H1 (cell line): ENCODE results near the gene DLGAP3. TPM values are rescaled to one million over a fixed set of nuclear protein-coding genes. Genes with fewer than 3 reads are reported as not detected.

ENCODE experiments used
- CTCF ChIA-PET: fragments of 300-600 bp; sonication (Branson Sonifier 250); formaldehyde crosslinking; loops from one replicate; lab custom pipeline; 2021; ENCODE audit not compliant: partially characterized antibody; lab: Charles Lee
- POLR2A ChIA-PET: fragments of 300-600 bp; sonication (Branson Sonifier 250); formaldehyde crosslinking; loops from one replicate; lab custom pipeline; 2021; ENCODE audit warnings: inconsistent platforms; ENCODE audit not compliant: partially characterized antibody; lab: Charles Lee
- DNase-seq, 2 experiments: peaks; one replicate each; pipeline versions ENCODE4 v3.0.0 to v3.0.0-alpha.2; 2010 to 2022; ENCODE audit warnings: low spot score in 2 of 2, low read depth in 1 of 2, mixed read lengths in 1 of 2
- FAIRE-seq: peaks from 2 replicates; lab custom pipeline; 2011; peaks lifted over from hg19 to GRCh38; lab: Jason Lieb, UNC
- H2AFZ ChIP-seq: 2 replicates; pipeline ENCODE4 v1.8.1; 2012; ENCODE audit warnings: low read length, inconsistent platforms
- H2AK5ac ChIP-seq: 2 replicates; pipeline ENCODE4 v1.6.1; 2013; ENCODE audit warnings: low read depth, low read length
- H2BK120ac ChIP-seq: replicated peaks from 2 replicates; pipeline ENCODE3; 2013; ENCODE audit warnings: low read depth, low read length, inconsistent platforms
- H2BK12ac ChIP-seq: 2 replicates; pipeline ENCODE4 v1.6.1; 2013; ENCODE audit warnings: low read depth, low read length
- H2BK15ac ChIP-seq: 2 replicates; pipeline ENCODE4 v1.6.1; 2013; ENCODE audit warnings: low read length
- H2BK20ac ChIP-seq: 2 replicates; pipeline ENCODE4 v1.6.1; 2013; ENCODE audit warnings: low read length
- H2BK5ac ChIP-seq: 2 replicates; pipeline ENCODE4 v1.6.1; 2013; ENCODE audit warnings: low read depth, low read length
- H3K14ac ChIP-seq: 2 replicates; pipeline ENCODE4 v1.6.1; 2013; ENCODE audit warnings: inconsistent platforms; ENCODE audit not compliant: insufficient read length
- H3K18ac ChIP-seq: 2 replicates; pipeline ENCODE4 v1.6.1; 2013; ENCODE audit warnings: low read length; ENCODE audit errors: extremely low read depth
- H3K23ac ChIP-seq: 2 replicates; pipeline ENCODE4 v1.6.1; 2013; ENCODE audit warnings: inconsistent platforms; ENCODE audit not compliant: insufficient read length
- H3K23me2 ChIP-seq: 2 replicates; pipeline ENCODE4 v1.6.1; 2013; ENCODE audit warnings: low read depth, low read length
- H3K27ac ChIP-seq: 2 replicates; pipeline ENCODE4 v1.6.1; 2011; ENCODE audit warnings: low read depth, low read length, inconsistent platforms
- H3K27me3 ChIP-seq, 4 experiments: replicated peaks in 1 of 4; 1 replicate in 1 of 4; 2 replicates in 3 of 4; pipeline versions ENCODE4 v1.6.1 to v1.8.1; 2011 to 2013; ENCODE audit warnings: low read length in 3 of 4, mild to moderate bottlenecking in 3 of 4, inconsistent platforms in 2 of 4, mixed read lengths in 2 of 4, moderate library complexity in 1 of 4; ENCODE audit not compliant: control insufficient read depth in 3 of 4, insufficient read depth in 3 of 4; ENCODE audit errors: extremely low read depth in 1 of 4
- H3K36me3 ChIP-seq, 4 experiments: 2 replicates each; pipeline versions ENCODE4 v1.6.1 to v1.8.1; 2011 to 2013; ENCODE audit warnings: mild to moderate bottlenecking in 4 of 4, low read length in 3 of 4, moderate library complexity in 2 of 4, control low read depth in 1 of 4, inconsistent platforms in 1 of 4; ENCODE audit not compliant: insufficient read depth in 4 of 4, control insufficient read depth in 2 of 4
- H3K4ac ChIP-seq: replicated peaks from 2 replicates; pipeline ENCODE3; 2013; ENCODE audit warnings: low read length, low read depth, mixed read lengths, inconsistent platforms; ENCODE audit not compliant: insufficient read length
- H3K4me1 ChIP-seq, 4 experiments: replicated peaks in 1 of 4; 1 replicate in 1 of 4; 2 replicates in 3 of 4; pipeline versions ENCODE4 v1.6.1 to v1.8.1; 2011 to 2013; ENCODE audit warnings: low read length in 3 of 4, inconsistent platforms in 2 of 4, mixed read lengths in 1 of 4; ENCODE audit not compliant: insufficient read depth in 4 of 4, control insufficient read depth in 3 of 4
- H3K4me2 ChIP-seq, 2 experiments: 2 replicates each; pipeline versions ENCODE4 v1.6.1 to v1.8.1; 2011 to 2013; ENCODE audit warnings: low read depth in 2 of 2, low read length in 2 of 2, control low read depth in 1 of 2, inconsistent platforms in 1 of 2, mild to moderate bottlenecking in 1 of 2; ENCODE audit not compliant: insufficient read depth in 1 of 2
- H3K4me3 ChIP-seq, 4 experiments: fragments of 200-600, 300-600 bp in 1 of 4; sonication (generic), shearing (Covaris generic), sonication (Bioruptor Twin) in 1 of 4; 2 replicates each; pipeline versions ENCODE4 v1.5.1 to v1.8.1; 2011 to 2016; ENCODE audit warnings: low read length in 4 of 4, low read depth in 3 of 4, control low read depth in 2 of 4, inconsistent platforms in 2 of 4, mild to moderate bottlenecking in 2 of 4, mixed read lengths in 1 of 4, moderate library complexity in 1 of 4; ENCODE audit not compliant: insufficient read depth in 2 of 4; ENCODE audit errors: extremely low read depth in 1 of 4
- H3K56ac ChIP-seq: replicated peaks from 2 replicates; pipeline ENCODE3; 2013; ENCODE audit warnings: low read depth, mild to moderate bottlenecking, mixed read lengths, low read length, inconsistent platforms; ENCODE audit not compliant: insufficient read length
- H3K79me1 ChIP-seq: 2 replicates; pipeline ENCODE4 v1.6.1; 2013; ENCODE audit warnings: low read depth, low read length, control low read depth
- H3K79me2 ChIP-seq, 2 experiments: 2 replicates each; pipeline versions ENCODE4 v1.6.1 to v1.8.1; 2012 to 2013; ENCODE audit warnings: low read length in 2 of 2, mild to moderate bottlenecking in 2 of 2, inconsistent platforms in 1 of 2; ENCODE audit not compliant: insufficient read depth in 2 of 2, control insufficient read depth in 1 of 2
- H3K9ac ChIP-seq, 4 experiments: replicated peaks in 1 of 4; 1 replicate in 1 of 4; 2 replicates in 3 of 4; pipeline versions ENCODE4 v1.6.1 to v1.8.1; 2011 to 2013; ENCODE audit warnings: low read depth in 3 of 4, low read length in 3 of 4, control low read depth in 2 of 4, mild to moderate bottlenecking in 2 of 4, moderate library complexity in 2 of 4, inconsistent platforms in 1 of 4; ENCODE audit errors: extremely low read depth in 1 of 4
- H3K9me3 ChIP-seq, 2 experiments: 2 replicates each; pipeline versions ENCODE4 v1.6.1 to v1.8.1; 2012 to 2013; ENCODE audit warnings: mild to moderate bottlenecking in 2 of 2, moderate library complexity in 2 of 2, control low read depth in 1 of 2, inconsistent platforms in 1 of 2, low read depth in 1 of 2, low read length in 1 of 2, mixed read lengths in 1 of 2; ENCODE audit not compliant: insufficient read depth in 2 of 2
- H4K20me1 ChIP-seq, 2 experiments: replicated peaks in 1 of 2; 2 replicates each; pipeline versions ENCODE3 to v1.8.1; 2011 to 2013; ENCODE audit warnings: inconsistent platforms in 2 of 2, low read length in 2 of 2, mild to moderate bottlenecking in 1 of 2; ENCODE audit not compliant: insufficient read depth in 2 of 2, control insufficient read depth in 1 of 2
- H4K5ac ChIP-seq: 2 replicates; pipeline ENCODE4 v1.6.1; 2013; ENCODE audit warnings: low read length, low read depth, mixed read lengths, inconsistent platforms; ENCODE audit not compliant: insufficient read length
- H4K8ac ChIP-seq: 2 replicates; pipeline ENCODE4 v1.8.0; 2013; ENCODE audit warnings: mild to moderate bottlenecking, moderate library complexity, low read length, inconsistent platforms; ENCODE audit not compliant: insufficient read depth; ENCODE audit errors: extremely low read depth
- H4K91ac ChIP-seq: replicated peaks from 2 replicates; pipeline ENCODE3; 2013; ENCODE audit warnings: low read length, mixed read lengths, inconsistent platforms; ENCODE audit not compliant: insufficient read length
- CEBPB ChIP-seq: IDR thresholded peaks from 2 replicates; pipeline ENCODE4 v1.6.1; 2012; ENCODE audit warnings: low read depth, low read length
- CREB1 ChIP-seq: IDR thresholded peaks from 2 replicates; pipeline ENCODE4 v1.6.1; 2012; ENCODE audit warnings: inconsistent platforms
- GTF2F1 ChIP-seq: IDR thresholded peaks from 2 replicates; pipeline ENCODE4 v1.6.1; 2012; ENCODE audit warnings: low read depth, low read length, improper control_type of control experiment, borderline replicate concordance
- HDAC2 ChIP-seq, 2 experiments: fragments of 300-600 bp in 1 of 2; sonication (generic) in 1 of 2; IDR thresholded peaks; 2 replicates each; pipeline ENCODE4 v1.6.1; 2011 to 2012; ENCODE audit warnings: low read depth in 2 of 2, low read length in 2 of 2, mild to moderate bottlenecking in 2 of 2, moderate library complexity in 2 of 2, borderline replicate concordance in 1 of 2, inconsistent platforms in 1 of 2
- HDAC6 ChIP-seq: IDR thresholded peaks from one replicate; pipeline ENCODE4 v1.7.1; 2012; ENCODE audit warnings: low read depth, mild to moderate bottlenecking, inconsistent platforms, low read length, moderate library complexity
- POU5F1 ChIP-seq: IDR thresholded peaks from 2 replicates; pipeline ENCODE4 v1.6.1; 2011; ENCODE audit warnings: low read depth, mild to moderate bottlenecking, low read length, moderate library complexity
- RAD21 ChIP-seq, 2 experiments: IDR thresholded peaks in 1 of 2; conservative IDR thresholded peaks in 1 of 2; 2 replicates each; pipeline ENCODE4 v1.6.1; 2011; ENCODE audit warnings: low read depth in 2 of 2, low read length in 2 of 2, improper control_type of control experiment in 1 of 2, inconsistent platforms in 1 of 2, mild to moderate bottlenecking in 1 of 2, moderate library complexity in 1 of 2
- RFX5 ChIP-seq: IDR thresholded peaks from 2 replicates; pipeline ENCODE4 v1.6.1; 2011; ENCODE audit warnings: low read depth, low read length, improper control_type of control experiment, borderline replicate concordance
- TAF1 ChIP-seq: IDR thresholded peaks from 2 replicates; pipeline ENCODE4 v1.6.1; 2011; ENCODE audit warnings: mild to moderate bottlenecking, low read depth, low read length
- TBP ChIP-seq: IDR thresholded peaks from 2 replicates; pipeline ENCODE4 v1.6.1; 2011; ENCODE audit warnings: low read depth, low read length, improper control_type of control experiment
- YY1 ChIP-seq: IDR thresholded peaks from 2 replicates; pipeline ENCODE4 v1.6.1; 2011; ENCODE audit warnings: low read depth, mild to moderate bottlenecking, low read length
- WGBS, 2 experiments: shearing (Covaris generic) in 1 of 2; methylation state at CpG; one replicate each; pipeline versions ENCODE4 v1.1.6 to v1.1.7; 2013 to 2015; ENCODE audit warnings: low lambda C conversion rate in 2 of 2, mixed read lengths in 2 of 2, inconsistent platforms in 1 of 2, low coverage in 1 of 2, missing lambda C conversion rate in 1 of 2; ENCODE audit not compliant: insufficient replicate concordance in 2 of 2, insufficient coverage in 1 of 2, insufficient read length in 1 of 2; ENCODE audit errors: extremely low coverage in 1 of 2, missing lambda C conversion rate in 1 of 2; 5-methylcytosine and 5-hydroxymethylcytosine counted together
- polyA plus RNA-seq, 7 experiments: library from polyadenylated mRNA; depleted of rRNA in 3 of 7; stranded (reverse) in 5 of 7; unstranded in 2 of 7; fragments of >200 nt in 5 of 7; fragments of 200-250 nt in 2 of 7; gene quantifications; 1 replicate in 5 of 7; 2 replicates in 1 of 7; 4 replicates in 1 of 7; pipeline versions ENCODE4 v1.2.1 to v1.2.3, GENCODE V29; 2011 to 2013; ENCODE audit warnings: missing spikeins in 2 of 7, mixed read lengths in 2 of 7
- total RNA-seq: library from RNA; stranded (reverse); fragmentation: NEBNext Ultra II Directional; extraction: Animal tissue kit (Norgen Biotek cat#: 25700); gene quantifications from 2 replicates; pipeline ENCODE4 v1.2.1, GENCODE V29; 2021
- TF ChIP-seq, protein P1 (sequence below): IDR thresholded peaks from 2 replicates; pipeline ENCODE4 v1.6.1; 2011; ENCODE audit warnings: low read depth, mild to moderate bottlenecking, low read length; ENCODE audit not compliant: insufficient read depth

Gene DLGAP3
- total and polyA plus RNA-seq, 2 of the 8 experiments (the other 6 are each of a cell fraction or from before 2014, with no cell fraction given) = 3.8 to 13.2 TPM

DNA sequence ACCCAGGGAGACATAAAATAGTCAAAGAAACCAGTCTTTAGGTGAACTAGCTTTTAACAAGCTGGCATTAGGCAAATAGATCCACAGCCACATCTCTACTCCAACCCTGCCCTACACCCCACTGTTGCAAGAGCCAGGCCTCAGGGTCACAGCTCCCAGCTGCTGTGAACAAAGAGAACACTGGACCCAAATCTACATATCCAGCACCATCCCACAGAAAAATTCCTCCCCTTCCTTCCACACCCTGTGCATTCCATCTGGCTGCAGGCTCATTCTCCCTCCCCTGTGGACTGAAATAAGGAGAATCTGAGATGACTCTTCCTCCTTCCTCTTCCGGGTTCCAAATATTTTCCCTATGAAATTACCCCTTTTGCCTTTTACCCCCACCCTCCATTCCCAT lies 23.2 kb downstream of the DLGAP3 start:
- Histone ChIP-seq H3K27me3 (no peaks in the 10 kb centered on the region; a peak in 1 of 7 replicates), H2BK120ac (no peak overlapping the region), H2BK5ac (no peak overlapping the region), H3K9me3 (no peaks in the 10 kb centered on the region), H4K8ac (no peak overlapping the region), H3K36me3 (no peaks in the 10 kb centered on the region), H4K91ac (no peak overlapping the region), H3K4me3 (no peak overlapping the region), H3K56ac (no peak overlapping the region), H3K23ac (no peak overlapping the region), H3K79me2 (no peaks in the 10 kb centered on the region), H3K14ac (no peak overlapping the region), H4K20me1 (no peaks in the 10 kb centered on the region), H3K27ac (no peak overlapping the region), H2BK15ac (no peak overlapping the region), H3K18ac (no peak overlapping the region), H2BK20ac (no peak overlapping the region), H3K4me1 (no peaks in the 10 kb centered on the region), H3K4me2 (no peak overlapping the region), H2AK5ac (no peak overlapping the region), H2BK12ac (no peak overlapping the region), H3K4ac (no peak overlapping the region), H3K23me2 (no peaks in the 10 kb centered on the region; the same call in 1 of the 2 replicates), H2AFZ (no peak overlapping the region), H4K5ac (no peak overlapping the region), H3K9ac (no peak overlapping the region), H3K79me1 (no peaks in the 10 kb centered on the region)
- ChIA-PET CTCF (interaction anchor here (0.6 to 1.5 kb wide), 4 partner anchors 9 to 134 kb away, joined by 3 to 9 read pairs (median 4); partner anchors contain the start of gene DLGAP3), POLR2A (interaction anchor here (1.0 kb wide), 1 partner anchor 8 kb away, joined by 3 read pairs; no protein-coding TSS in a partner anchor)
- DNase-seq (no peak), FAIRE-seq (no peak)
- TF ChIP-seq HDAC2 (IDR thresholded peaks at IDR 0.05; ENCODE audit: borderline replicate concordance in 1 of 2, low read depth in 2 of 2, low read length in 2 of 2) (no peak), GTF2F1 (no peak), YY1 (no peak), CREB1 (no peak), TAF1 (no peak), HDAC6 (no peak), TBP (no peak), CEBPB (no peak), RFX5 (no peak), RAD21 (IDR thresholded peaks at IDR 0.05 in 1 of 2, conservative IDR thresholded peaks at IDR 0.05 in 1 of 2; ENCODE audit: low read depth in 2 of 2, low read length in 2 of 2) (no peak), POU5F1 (no peak)
- TF ChIP-seq, protein P1, sequence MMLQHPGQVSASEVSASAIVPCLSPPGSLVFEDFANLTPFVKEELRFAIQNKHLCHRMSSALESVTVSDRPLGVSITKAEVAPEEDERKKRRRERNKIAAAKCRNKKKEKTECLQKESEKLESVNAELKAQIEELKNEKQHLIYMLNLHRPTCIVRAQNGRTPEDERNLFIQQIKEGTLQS = no peak
- WGBS, 2 experiments = 100% methylated on average over 1 of the region's 1 CpG; no CpG with 5 or more reads in 1 of the 2 experiments
